ENCODE data around the gene PRKG1.

DNA sequence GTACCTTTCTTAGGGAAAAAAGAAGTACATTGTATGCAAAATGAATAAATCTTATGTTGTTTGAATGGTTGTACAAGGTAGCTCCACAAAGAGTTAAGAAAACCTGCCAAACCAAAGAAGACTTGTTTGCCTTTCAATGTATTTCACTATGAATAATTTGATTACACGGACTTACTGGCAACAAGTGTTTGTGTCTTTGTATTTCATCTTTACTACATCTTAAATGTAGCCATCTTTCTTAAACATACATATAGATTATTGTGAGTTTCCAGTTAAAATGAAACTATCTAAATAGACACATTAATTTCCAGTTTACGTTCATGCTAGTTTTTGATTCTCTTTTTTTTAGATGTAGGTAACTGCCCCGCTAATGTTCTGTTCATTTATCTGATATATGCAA, 2.8 kb downstream of the PRKG1 start:
- TF ChIP-seq, protein P1, sequence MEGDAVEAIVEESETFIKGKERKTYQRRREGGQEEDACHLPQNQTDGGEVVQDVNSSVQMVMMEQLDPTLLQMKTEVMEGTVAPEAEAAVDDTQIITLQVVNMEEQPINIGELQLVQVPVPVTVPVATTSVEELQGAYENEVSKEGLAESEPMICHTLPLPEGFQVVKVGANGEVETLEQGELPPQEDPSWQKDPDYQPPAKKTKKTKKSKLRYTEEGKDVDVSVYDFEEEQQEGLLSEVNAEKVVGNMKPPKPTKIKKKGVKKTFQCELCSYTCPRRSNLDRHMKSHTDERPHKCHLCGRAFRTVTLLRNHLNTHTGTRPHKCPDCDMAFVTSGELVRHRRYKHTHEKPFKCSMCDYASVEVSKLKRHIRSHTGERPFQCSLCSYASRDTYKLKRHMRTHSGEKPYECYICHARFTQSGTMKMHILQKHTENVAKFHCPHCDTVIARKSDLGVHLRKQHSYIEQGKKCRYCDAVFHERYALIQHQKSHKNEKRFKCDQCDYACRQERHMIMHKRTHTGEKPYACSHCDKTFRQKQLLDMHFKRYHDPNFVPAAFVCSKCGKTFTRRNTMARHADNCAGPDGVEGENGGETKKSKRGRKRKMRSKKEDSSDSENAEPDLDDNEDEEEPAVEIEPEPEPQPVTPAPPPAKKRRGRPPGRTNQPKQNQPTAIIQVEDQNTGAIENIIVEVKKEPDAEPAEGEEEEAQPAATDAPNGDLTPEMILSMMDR (IDR thresholded peaks at IDR 0.05; ENCODE audit: insufficient read depth, low read length), result no peak
- TF ChIP-seq, protein P2, sequence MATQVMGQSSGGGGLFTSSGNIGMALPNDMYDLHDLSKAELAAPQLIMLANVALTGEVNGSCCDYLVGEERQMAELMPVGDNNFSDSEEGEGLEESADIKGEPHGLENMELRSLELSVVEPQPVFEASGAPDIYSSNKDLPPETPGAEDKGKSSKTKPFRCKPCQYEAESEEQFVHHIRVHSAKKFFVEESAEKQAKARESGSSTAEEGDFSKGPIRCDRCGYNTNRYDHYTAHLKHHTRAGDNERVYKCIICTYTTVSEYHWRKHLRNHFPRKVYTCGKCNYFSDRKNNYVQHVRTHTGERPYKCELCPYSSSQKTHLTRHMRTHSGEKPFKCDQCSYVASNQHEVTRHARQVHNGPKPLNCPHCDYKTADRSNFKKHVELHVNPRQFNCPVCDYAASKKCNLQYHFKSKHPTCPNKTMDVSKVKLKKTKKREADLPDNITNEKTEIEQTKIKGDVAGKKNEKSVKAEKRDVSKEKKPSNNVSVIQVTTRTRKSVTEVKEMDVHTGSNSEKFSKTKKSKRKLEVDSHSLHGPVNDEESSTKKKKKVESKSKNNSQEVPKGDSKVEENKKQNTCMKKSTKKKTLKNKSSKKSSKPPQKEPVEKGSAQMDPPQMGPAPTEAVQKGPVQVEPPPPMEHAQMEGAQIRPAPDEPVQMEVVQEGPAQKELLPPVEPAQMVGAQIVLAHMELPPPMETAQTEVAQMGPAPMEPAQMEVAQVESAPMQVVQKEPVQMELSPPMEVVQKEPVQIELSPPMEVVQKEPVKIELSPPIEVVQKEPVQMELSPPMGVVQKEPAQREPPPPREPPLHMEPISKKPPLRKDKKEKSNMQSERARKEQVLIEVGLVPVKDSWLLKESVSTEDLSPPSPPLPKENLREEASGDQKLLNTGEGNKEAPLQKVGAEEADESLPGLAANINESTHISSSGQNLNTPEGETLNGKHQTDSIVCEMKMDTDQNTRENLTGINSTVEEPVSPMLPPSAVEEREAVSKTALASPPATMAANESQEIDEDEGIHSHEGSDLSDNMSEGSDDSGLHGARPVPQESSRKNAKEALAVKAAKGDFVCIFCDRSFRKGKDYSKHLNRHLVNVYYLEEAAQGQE (IDR thresholded peaks at IDR 0.05; ENCODE audit: insufficient replicate concordance, low read depth), result no peak
- TF ChIP-seq POLR2AphosphoS5 (IDR thresholded peaks at IDR 0.05; ENCODE audit: low read depth) (no peak), GABPA (IDR thresholded peaks at IDR 0.05; ENCODE audit: low read depth) (no peak), SPI1 (IDR thresholded peaks at IDR 0.05; ENCODE audit: borderline replicate concordance, low read depth) (no peak)

Measured in HL-60 (cell line).